HUDEP-2 (cell line): ENCODE results near the gene CLEC17A.
"Not testable (repeated sequence)": the region's sequence is repeated elsewhere in the genome, so short reads cannot be mapped to it uniquely, and the experiment has no call there.

Experiments used
- DNase-seq, 76 experiments: peaks; one replicate each; lab custom pipeline; 2025; ENCODE audit not compliant: unreplicated experiment in 76 of 76; lab: John Stamatoyannopoulos, UW

Gene CLEC17A

DNA sequence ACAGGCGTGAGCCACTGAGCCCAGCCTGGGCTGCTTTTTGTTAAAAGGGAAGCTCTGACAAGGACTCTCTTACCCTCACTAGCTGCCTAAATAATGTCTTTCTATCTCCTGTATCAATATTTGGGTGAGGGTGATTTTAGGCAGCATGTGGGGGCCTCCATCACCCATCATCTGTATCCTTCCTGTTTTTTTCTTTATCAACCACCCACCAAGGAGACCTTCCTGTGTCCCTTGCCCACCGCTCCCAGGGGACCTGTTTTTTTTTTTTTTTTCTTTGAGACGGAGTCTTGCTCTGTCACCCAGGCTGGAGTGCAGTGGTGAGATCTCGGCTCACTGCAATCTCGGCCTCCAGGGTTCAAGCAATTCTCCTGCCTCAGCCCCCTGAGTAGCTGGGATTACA is 5.6 kb upstream of the CLEC17A start:
- no peak for DNase-seq

DNA sequence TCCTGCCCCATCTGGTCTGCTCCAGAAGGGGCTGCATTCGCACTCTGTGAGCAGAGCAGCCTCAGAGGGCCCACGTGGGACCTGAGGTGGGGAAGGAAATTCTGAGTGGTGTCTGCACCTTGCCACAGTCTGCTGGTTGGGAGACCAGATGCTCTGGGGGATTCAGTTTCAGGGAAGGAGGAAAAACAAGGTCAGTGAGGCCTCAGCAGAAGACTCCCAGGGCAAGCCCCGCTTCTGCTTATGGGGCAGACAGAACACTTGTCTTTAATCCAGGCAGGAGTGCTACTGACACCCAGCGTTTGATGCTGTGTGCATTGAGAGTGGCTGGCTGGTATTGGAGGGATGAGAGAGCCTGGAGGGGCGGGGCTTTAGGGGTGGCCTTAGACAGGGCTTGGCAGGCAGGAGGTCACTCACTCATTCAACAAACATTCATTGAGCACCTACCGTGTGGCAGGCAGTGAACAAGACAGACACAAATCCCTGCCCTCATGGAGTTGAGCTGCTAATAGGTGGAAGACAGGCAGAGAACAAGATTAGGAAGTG is 4.9 kb upstream of the CLEC17A start:
- peak in 3 of 76 experiments; percentile 14 to 17 (median 15) for DNase-seq

DNA sequence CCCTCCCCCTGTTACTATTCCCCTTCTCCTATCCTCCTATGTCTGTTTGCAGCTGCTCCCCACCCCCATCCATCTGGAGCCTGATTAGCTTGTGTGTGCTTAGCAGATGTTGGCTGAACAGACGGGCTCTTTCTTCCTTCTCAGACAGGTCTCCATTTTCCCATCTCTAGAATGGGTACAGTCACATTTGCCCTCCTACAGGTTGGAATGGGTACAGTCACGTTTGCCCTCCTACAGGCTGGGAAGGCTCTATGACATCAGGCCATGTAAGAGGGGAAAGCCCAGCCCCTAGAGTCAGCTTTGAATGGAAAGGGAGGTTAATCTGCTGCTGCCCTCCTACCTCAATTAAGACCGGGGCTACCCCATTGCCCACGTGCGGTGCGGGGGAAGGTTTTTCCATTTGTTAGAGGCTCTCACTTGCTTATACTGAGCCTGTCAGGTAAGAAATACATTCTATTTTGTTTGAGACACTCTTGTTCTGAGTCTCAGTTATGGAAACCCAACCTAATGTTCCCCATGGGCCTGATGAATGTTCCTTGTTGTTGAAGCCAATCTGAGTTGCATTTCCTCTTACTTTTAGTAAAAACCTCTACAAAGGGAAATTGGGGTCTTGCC is 2.2 kb upstream of the CLEC17A start:
- DNase-seq, result peak in 1 of 76 experiments; percentile 6

DNA sequence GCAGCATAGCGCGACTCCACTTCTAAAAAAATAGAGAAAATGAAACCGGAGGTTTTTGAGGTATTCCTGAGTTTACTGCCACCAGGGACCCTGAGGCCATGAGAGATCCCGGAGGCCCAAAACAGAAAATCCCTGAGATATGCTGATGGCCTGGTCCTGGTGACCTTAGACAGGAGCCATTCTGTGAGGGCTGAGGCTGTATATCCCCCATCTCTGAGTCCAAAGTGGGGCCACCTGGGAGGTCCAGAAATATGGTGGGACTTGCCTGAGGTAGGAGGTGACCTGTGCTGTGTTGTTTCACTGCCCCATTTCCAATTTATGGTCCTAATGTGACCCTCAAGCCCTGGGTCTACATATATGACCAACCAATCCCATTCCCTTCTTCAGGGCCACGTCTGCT is 1.5 kb downstream of the CLEC17A start:
- not testable (repeated sequence) for DNase-seq

DNA sequence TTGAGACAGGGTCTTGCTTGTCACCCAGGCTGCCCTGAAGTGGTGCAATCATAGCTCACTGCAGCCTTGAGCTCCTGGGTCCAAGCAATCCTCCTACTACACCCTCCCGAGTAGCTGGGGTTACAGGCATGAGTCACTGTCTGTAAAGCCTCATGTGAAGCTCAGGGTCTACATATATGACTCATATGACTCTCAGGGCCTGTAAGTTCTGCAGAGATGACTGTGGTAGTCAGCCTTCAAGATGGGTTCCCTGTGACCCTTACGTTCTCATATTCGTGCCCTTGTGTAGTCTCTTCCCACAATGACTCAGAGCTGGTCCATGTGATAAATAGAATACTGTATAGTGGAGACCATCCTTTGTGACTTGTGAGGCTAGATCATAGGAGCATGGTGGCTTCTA is 2.3 kb downstream of the CLEC17A start:
- DNase-seq, result not testable (repeated sequence)

DNA sequence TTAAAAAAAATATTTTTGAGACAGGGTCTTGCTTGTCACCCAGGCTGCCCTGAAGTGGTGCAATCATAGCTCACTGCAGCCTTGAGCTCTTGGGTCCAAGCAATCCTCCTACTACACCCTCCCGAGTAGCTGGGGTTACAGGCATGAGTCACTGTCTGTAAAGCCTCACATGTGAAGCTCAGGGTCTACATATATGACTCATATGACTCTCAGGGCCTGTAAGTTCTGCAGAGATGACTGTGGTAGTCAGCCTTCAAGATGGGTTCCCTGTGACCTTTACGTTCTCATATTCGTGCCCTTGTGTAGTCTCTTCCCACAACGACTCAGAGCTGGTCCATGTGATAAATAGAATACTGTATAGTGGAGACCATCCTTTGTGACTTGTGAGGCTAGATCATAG is 6.5 kb downstream of the CLEC17A start:
- not testable (repeated sequence) for DNase-seq

DNA sequence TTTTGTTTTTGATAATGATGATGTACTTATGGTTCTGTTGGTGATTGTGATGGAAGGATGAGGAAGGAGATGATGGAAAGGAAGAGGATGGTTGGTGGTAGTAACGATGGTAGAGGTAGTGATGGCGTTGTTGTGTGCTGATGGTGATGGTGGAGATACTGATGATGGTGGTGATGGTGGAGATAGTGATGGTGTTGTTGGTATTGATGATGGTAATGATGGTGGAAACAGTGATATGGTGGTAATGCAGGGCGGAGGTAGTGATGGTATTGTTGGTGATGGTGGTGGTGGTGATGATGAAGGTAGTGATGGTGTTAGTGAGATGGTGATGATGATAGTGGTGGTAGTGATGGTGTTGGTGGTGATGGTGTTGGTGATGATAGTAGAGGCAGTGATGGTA is 12.7 kb downstream of the CLEC17A start:
- no peak for DNase-seq

DNA sequence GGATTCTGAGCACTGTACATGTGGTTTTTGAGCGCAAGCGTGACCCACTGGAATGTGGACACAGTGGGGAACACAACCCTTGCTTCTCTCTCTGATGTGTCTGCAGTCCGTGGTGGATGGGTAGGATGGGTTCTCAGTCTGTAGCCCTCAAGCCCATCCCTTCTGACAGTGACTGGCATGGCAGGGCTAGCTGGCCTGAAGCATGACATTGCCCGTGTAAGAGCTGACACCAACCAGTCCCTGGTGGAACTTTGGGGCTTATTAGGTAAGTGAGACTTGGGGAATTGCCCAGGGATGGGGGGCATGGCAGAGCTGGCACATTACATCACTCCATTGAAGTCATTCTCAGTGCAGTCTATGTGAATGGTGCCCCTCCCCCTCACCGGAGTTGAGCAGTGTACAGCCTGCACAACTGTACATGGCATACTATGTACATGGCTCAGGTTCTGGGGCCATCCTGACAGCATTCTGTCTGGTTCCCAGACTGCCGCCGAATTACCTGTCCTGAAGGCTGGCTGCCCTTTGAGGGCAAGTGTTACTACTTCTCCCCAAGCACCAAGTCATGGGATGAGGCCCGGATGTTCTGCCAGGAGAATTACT is 16.8 kb downstream of the CLEC17A start:
- DNase-seq, result no peak

DNA sequence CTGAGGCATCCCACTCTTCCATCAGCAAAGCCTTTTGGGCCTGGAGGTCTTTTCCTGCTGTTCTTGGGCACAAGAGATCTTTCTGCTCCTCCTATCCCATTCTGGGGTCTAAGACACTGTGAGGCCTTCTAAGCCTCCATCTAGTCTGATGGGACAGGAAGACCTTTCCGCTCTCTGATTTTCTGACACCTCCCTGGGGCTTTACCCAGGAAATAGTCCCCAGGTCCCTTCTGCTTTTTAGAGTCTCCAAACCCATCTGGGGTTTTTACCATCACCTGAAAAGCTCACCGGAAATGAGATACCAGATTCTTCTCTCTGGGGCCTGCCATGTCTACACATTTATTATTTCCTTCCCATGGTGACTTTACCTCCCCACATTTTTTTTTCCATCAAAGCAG is 21.1 kb downstream of the CLEC17A start:
- DNase-seq, result no peak

DNA sequence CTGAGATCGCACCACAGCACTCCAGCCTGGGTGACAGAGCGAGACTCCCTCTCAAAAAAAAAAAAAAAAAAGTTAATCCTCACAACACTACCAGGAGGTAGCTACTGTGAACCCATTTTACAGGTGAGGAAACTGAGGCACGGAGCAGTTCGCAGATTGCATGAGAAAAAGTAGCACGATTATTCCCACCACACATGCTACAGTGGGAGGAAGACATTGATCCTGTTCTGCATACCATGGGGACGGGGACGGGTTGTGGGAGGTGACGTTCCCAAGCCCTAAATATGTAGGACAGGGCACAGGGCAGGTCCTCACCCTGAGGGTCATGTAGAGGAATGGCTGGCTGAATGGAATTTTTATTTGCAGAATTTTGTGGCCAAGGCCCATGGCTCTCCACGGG is 23.7 kb downstream of the CLEC17A start:
- no peak for DNase-seq

DNA sequence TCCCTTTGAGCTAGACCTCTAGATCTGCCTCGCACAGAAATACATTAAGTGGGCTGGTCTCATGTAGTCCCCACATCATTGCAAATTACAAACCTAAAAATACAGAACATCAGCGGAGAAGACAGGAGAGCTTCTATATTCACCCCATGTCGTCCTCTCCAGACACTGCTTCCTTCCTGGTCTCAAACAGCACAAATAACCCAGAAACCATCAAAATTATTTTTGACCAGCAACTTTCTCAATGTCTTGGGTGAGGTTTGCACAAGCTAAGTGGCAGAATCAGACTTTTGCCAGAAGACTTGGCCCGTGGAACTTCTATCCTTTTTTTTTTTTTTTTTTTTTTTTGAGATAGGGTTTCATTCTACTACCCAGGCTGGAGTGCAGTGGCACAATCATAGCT is 28.2 kb downstream of the CLEC17A start:
- no peak for DNase-seq

DNA sequence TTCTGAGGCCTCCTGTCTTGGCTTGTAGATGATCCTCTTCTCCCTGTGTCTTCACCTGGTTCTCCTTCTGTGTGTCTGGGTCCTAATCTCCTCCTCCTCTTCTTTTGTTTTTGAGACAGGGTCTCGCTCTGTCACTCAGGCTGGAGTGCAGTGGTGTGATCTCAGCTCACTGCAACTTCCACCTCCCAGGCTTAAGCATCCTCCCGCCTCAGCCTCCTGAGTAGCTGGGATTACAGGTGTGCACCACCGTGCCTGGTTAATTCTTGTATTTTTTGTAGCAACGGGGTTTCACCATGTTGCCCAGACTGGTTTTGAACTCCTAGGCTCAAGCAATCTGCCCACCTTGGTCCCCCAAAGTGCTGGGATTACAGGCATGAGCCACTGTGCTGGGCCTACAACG is 29.4 kb downstream of the CLEC17A start:
- DNase-seq, result not testable (repeated sequence)

DNA sequence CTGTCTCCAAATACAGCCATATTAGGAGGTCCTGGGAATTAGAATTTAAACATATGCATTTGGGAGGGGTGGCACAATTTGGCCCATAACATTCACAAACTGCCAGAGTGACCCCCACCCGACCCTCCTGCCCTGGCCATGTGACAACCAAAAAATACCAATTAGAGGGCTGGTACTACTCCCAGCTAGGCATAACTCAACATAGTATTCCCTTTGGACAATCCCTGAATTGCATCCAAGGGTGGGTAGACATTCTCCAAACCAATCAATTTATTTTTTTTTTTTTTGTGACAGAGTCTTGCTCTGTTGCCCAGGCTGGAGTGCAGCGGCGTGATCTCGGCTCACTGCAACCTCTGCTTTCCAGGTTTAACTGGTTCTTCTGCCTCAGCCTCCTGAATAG is 29.8 kb downstream of the CLEC17A start:
- no peak for DNase-seq

DNA sequence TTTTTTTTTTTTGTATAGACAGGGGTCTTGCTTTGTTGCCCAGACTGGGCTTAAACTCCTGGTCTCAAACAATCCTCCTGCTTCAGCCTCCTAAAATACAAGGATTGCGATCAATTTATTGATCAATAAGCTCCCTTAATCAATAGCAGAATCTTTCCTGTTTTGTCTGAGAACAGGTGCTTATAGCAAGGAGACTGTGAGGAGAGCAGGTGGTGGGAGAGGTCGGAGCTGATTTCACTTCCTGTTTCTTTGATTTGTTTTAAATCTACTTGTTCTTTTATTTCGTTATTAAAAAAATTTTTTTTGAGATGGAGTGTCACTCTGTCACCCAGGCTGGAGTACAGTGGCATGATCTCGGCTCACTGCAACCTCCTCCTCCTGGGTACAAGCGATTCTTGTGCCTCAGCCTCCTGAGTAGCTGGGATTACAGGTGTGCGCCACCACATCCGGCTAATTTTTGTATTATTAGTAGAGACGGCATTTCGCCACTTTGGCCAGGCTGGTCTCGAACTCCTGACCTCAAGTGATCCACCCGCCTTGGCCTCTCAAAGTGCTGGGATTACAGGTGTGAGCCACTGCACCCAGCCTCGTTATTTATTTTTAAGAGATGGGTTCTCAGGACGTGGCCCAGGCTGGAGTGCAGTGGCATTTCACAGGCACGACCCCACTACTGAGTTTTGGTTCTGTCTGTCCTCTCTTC is 30.7 kb downstream of the CLEC17A start:
- DNase-seq, result not testable (repeated sequence)

DNA sequence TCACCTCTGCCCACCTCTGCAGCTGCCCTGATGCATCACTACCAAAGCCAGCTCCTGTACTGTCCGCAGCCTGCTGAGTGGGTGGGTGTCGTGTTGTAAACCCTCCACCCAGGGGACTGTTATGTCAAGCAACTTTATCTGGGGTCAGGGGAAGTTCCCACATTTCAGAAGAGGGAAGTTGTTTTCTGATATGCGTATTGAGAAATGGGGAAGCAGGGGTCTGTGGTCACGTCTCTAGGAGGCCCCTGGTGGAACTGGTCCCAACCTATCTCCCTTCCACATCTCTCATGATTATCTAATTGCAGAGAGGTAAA is 31.2 kb downstream of the CLEC17A start:
- DNase-seq, result no peak

DNA sequence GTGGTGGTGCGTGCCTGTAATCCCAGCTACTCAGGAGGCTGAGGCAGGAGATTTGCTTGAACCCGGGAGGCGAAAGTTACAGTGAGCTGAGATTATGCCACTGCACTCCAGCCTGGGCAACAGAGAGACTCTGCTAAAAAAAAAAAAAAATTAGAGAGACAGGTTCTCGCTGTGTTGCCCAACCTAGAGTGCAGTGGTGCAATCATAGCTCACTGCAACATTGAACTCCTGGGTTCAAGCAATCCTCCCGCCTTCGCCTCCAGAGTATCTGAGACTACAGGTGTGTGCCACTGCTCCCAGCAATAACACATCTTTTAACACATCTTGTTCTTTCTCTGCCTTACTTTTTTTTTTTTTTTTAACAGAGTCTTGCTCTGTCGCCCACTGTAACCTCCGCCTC is 32.7 kb downstream of the CLEC17A start:
- DNase-seq, result no peak

DNA sequence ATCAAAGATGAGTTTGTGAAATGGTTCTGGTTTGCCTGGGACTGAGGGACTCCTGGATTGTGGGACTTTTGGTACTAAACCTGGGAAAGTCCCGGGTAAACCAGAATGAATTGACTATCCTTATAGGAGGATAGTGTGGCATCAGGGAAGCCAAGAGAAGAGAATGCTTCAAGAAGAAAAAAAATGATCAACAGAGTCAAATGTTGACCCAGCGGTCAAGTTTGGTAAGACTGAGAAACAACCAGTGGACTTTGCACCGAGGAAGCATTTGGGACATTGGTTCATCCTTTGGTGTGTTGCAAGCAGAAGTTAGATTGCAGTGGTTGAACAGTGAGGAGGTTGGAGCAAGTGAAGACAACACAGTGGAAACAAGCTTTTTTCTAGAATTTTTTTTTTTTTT is 33.5 kb downstream of the CLEC17A start:
- DNase-seq, result no peak

DNA sequence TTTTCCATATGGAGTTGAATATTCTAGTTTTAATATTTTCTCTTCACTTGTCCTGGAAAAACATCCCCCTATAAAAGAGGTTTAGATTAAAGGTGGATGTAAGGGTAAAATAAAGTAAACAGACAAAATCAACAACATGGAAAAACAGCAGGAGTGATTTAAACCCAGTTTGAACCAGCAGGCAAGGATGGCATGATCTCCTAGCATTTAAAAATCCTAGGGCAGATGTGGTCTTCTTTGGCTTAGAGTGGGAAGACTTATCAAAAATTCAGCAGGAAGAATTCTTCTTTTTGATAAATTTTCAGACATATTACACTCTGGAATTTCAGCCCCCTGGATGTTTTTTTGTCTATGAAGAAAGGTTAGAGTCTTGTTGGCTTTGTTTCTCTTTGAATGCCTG is 36.5 kb downstream of the CLEC17A start:
- DNase-seq, result no peak

DNA sequence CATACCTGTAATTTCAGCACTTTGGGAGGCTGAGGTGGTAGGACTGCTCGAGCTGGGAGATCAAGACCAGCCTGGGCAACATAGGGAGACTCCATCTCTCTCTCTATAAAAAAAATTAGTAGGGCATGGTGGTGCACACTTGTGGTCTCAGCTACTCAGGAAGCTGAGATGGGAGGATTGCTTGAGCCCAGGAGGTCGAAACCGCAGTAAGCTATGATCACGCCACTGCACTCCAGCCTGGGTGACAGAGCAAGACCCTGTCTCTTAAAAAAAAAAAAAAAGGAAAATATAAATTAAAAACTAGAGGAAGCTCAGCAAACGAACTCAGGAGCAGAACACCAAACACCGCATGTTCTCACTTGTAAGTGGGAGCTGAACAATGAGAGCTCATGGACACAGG is 41.6 kb downstream of the CLEC17A start:
- not testable (repeated sequence) for DNase-seq

DNA sequence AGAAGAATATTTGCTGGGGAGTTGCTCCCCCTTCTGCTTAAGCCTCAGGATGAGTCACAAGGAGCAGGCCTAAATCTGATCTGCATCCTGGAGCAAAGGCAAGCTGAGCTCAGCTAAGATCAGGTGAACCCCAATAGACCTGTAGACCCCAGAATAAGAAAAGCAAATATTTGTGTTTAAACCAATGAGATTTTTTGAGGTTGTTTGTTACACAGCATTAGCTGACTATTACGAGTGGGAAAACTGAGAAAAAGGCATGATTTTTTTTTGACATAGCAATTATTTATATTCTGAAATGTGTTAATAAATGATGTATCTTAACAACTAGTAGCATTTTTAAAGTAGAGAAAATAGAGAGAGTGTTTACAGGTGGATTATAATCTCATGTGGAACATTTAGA is 46.7 kb downstream of the CLEC17A start:
- DNase-seq, result no peak

DNA sequence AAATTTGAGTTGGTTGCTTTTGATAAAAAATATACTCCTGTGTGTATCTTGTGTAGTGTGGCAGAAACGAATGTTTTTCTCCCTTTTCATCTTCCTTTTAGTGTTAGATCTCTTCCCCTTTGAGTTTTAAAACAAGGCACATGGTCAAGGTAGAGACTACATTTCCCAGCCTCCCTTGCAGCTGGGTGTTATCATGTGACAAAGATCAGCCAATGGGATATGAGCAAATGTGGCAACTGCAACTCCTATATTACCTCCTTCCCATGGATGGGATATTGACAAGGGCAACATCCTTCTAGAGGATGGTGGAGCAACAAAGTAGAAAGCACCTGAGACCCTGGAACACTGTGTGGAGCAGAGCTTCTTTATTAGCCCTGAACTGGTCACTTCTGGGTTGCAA is 49.4 kb downstream of the CLEC17A start:
- peak in 27 of 76 experiments; percentile 1 to 60 (median 21) for DNase-seq
